ENCODE data around the gene DES.

The DES gene

GRCh38 chr2:219475697-219476651 lies 57.8 kb downstream of the DES start:
- H3K27me3 Mint-ChIP-seq, result peaks cover 76% of the 10 kb centered on the region

More at GRCh38 chr2:219475697-219476651, 57.8 kb downstream of the DES start:
- H3K36me3 Mint-ChIP-seq, result no peaks in the 10 kb centered on the region
- H3K4me3 Mint-ChIP-seq, result no peak overlapping the region
- no peak for ATAC-seq
- H3K27ac Mint-ChIP-seq, result no peak overlapping the region
- H3K4me1 Mint-ChIP-seq, result peaks cover 5% of the 10 kb centered on the region
- no peaks in the 10 kb centered on the region for H3K9me3 Mint-ChIP-seq
